Gastrocnemius medialis (tissue), 4 donors: ENCODE measurements around the gene SMCHD1. TPM values are rescaled to one million over a fixed set of nuclear protein-coding genes. Genes with fewer than 3 reads are reported as not detected.
"Not testable (repeated sequence)": the region's sequence is repeated elsewhere in the genome, so short reads cannot be mapped to it uniquely, and the experiment has no call there.

Source experiments
- ATAC-seq, 2 donors: fragments of 150-250 bp; one replicate each; pipeline ENCODE4 v1.9.1; 2016
- DNase-seq, 2 donors: peaks; one replicate each; pipeline ENCODE4 v3.0.0-alpha.2; 2019
- H3K27ac ChIP-seq, 4 donors: fragments of 200-600 bp; sonication (generic); 1 replicate in 1 of 4; 2 replicates in 3 of 4; pipeline ENCODE4 v1.5.1; 2016 to 2018; ENCODE audit warnings: mild to moderate bottlenecking in 2 of 4, moderate library complexity in 1 of 4
- H3K27me3 ChIP-seq, 3 donors: fragments of 200-600 bp; sonication (generic) in 2 of 3; 1 replicate in 1 of 3; 2 replicates in 2 of 3; pipeline versions ENCODE4 v1.5.1 to v1.6.0; 2016 to 2019; ENCODE audit warnings: mild to moderate bottlenecking in 1 of 3, moderate library complexity in 1 of 3
- H3K36me3 ChIP-seq, 2 donors: fragments of 200-600 bp; sonication (generic) in 1 of 2; one replicate each; pipeline ENCODE4 v1.5.1; 2017 to 2018
- H3K4me1 ChIP-seq, 2 donors: fragments of 200-600 bp; sonication (generic) in 1 of 2; one replicate each; pipeline ENCODE4 v1.5.1; 2016 to 2017; ENCODE audit warnings: mild to moderate bottlenecking in 2 of 2
- H3K4me3 ChIP-seq, 4 donors: fragments of 200-600 bp; sonication (generic) in 3 of 4; 1 replicate in 1 of 4; 2 replicates in 3 of 4; pipeline ENCODE4 v1.5.1; 2016 to 2019; ENCODE audit warnings: mild to moderate bottlenecking in 2 of 4
- H3K9me3 ChIP-seq, 3 donors: fragments of 200-600 bp; sonication (generic) in 2 of 3; 1 replicate in 1 of 3; 2 replicates in 2 of 3; pipeline ENCODE4 v1.5.1; 2016 to 2019
- CTCF ChIP-seq, 5 experiments: fragments of 450-650 bp in 3 of 5; fragments of 200-600 bp in 2 of 5; sonication (generic) in 2 of 5; IDR thresholded peaks in 4 of 5; conservative IDR thresholded peaks in 1 of 5; 1 replicate in 4 of 5; 2 replicates in 1 of 5; pipeline ENCODE4 v1.5.1; 2016 to 2019; ENCODE audit warnings: antibody characterized with exemption in 5 of 5, mild to moderate bottlenecking in 3 of 5, moderate library complexity in 3 of 5
- POLR2A ChIP-seq, 2 donors: fragments of 450-650 bp; IDR thresholded peaks; one replicate each; pipeline ENCODE4 v1.6.1; 2017; ENCODE audit warnings: antibody characterized with exemption in 2 of 2, mild to moderate bottlenecking in 2 of 2, moderate library complexity in 2 of 2
- in situ Hi-C, 4 donors: fragments of 200-750 bp; cut with MboI; loops; one replicate each; pipeline versions ENCODE4 v1.15.0 to v1.8.0; 2017; ENCODE audit warnings: low sequenced_read_pairs in 4 of 4
- intact Hi-C: fragments of 100-400 bp; cut with DNase I; formaldehyde crosslinking; loops from one replicate; pipeline ENCODE4 v1.15.1; 2023; ENCODE audit warnings: low total_unique reads
- total RNA-seq, 4 donors: library from RNA; depleted of rRNA; stranded (reverse); fragments of >200 nt; gene quantifications; one replicate each; pipeline versions ENCODE4 v1.1.0 to v1.2.3, GENCODE V29; 2016

The SMCHD1 gene
- total RNA-seq, 4 donors from 2014 or later = 16.2 to 43.6 (median 22.7) TPM

GRCh38 chr18:2847317-2848246, 192.1 kb downstream of the SMCHD1 start:
- Histone ChIP-seq H3K36me3 (no peaks in the 10 kb centered on the region), H3K4me1 (peaks cover 0 to 4% of the 10 kb centered on the region in 2 donors), H3K4me3 (peak overlapping the region; percentile 36 to 53 (median 46)), H3K27ac (peak overlapping the region in 3 of 4 donors; percentile 23 to 44 (median 34)), H3K27me3 (peaks cover 29 to 56% (median 45%) of the 10 kb centered on the region in 3 donors), H3K9me3 (no peaks in the 10 kb centered on the region)
- ATAC-seq = peak; percentile 29 to 33
- no peak for DNase-seq
- intact Hi-C loops = no loop called here
- no peak for TF ChIP-seq CTCF (IDR thresholded peaks at IDR 0.05 in 4 of 5, conservative IDR thresholded peaks at IDR 0.05 in 1 of 5)
- in situ Hi-C loops = no loop called here

- peak overlapping the region in 1 of 4 donors; percentile 44 for H3K27ac ChIP-seq
- TF ChIP-seq POLR2A (IDR thresholded peaks at IDR 0.05) (no peak), CTCF (IDR thresholded peaks at IDR 0.05 in 4 of 5, conservative IDR thresholded peaks at IDR 0.05 in 1 of 5) (no peak)
- ATAC-seq = no peak
These were observed 193.0 kb downstream of the SMCHD1 start for GRCh38 chr18:2848247-2849246.

GRCh38 chr18:2850816-2851215, 195.3 kb downstream of the SMCHD1 start:
- TF ChIP-seq POLR2A (IDR thresholded peaks at IDR 0.05) (no peak), CTCF (IDR thresholded peaks at IDR 0.05 in 4 of 5, conservative IDR thresholded peaks at IDR 0.05 in 1 of 5) (no peak)
- Histone ChIP-seq H3K36me3 (no peaks in the 10 kb centered on the region), H3K27ac (no peak overlapping the region), H3K9me3 (no peaks in the 10 kb centered on the region), H3K27me3 (peaks cover 21 to 43% (median 25%) of the 10 kb centered on the region in 3 donors), H3K4me1 (peaks cover 0 to 4% of the 10 kb centered on the region in 2 donors), H3K4me3 (no peak overlapping the region)
- no peak for DNase-seq
- ATAC-seq = no peak
- intact Hi-C loops = no loop called here
- in situ Hi-C loops = no loop called here

More at GRCh38 chr18:2848247-2849246, 193.0 kb downstream of the SMCHD1 start:
- H3K9me3 ChIP-seq = no peaks in the 10 kb centered on the region
- H3K27me3 ChIP-seq = peaks cover 29 to 56% (median 45%) of the 10 kb centered on the region in 3 donors
- no peak for DNase-seq
- H3K4me3 ChIP-seq = peak overlapping the region in 3 of 4 donors; percentile 36 to 53 (median 49)
- no peaks in the 10 kb centered on the region for H3K36me3 ChIP-seq
- in situ Hi-C loops = no loop called here
- peaks cover 0 to 4% of the 10 kb centered on the region in 2 donors for H3K4me1 ChIP-seq
- intact Hi-C loops = no loop called here

- peaks cover 0 to 4% of the 10 kb centered on the region in 2 donors for H3K4me1 ChIP-seq
- intact Hi-C loops = no loop called here
- H3K4me3 ChIP-seq = no peak overlapping the region
- H3K9me3 ChIP-seq = no peaks in the 10 kb centered on the region
- TF ChIP-seq CTCF (IDR thresholded peaks at IDR 0.05 in 4 of 5, conservative IDR thresholded peaks at IDR 0.05 in 1 of 5) = no peak
- TF ChIP-seq POLR2A (IDR thresholded peaks at IDR 0.05) = no peak
- H3K27ac ChIP-seq = no peak overlapping the region
- in situ Hi-C loops = no loop called here
- ATAC-seq (no peak), DNase-seq (no peak)
- peaks cover 14 to 33% (median 16%) of the 10 kb centered on the region in 3 donors for H3K27me3 ChIP-seq
- H3K36me3 ChIP-seq = no peaks in the 10 kb centered on the region
These were observed 196.2 kb downstream of the SMCHD1 start for GRCh38 chr18:2851771-2852170.

- H3K9me3 ChIP-seq, in situ Hi-C loops, H3K27ac ChIP-seq, H3K36me3 ChIP-seq, intact Hi-C loops, DNase-seq, H3K4me3 ChIP-seq, H3K4me1 ChIP-seq, ATAC-seq: not testable (repeated sequence)
- H3K27me3 ChIP-seq = peaks cover 13 to 30% (median 14%) of the 10 kb centered on the region in 3 donors
These were observed 196.9 kb downstream of the SMCHD1 start for GRCh38 chr18:2852460-2852859.
